ENCODE measurements around the gene LRRC27. TPM values are rescaled to one million over a fixed set of nuclear protein-coding genes. Genes with fewer than 3 reads are reported as not detected.
A peak's percentile ranks its signal among the peaks of the same experiment; 100 is the strongest.

Gene LRRC27
- total RNA-seq, 4 donors from 2014 or later = 5.9 to 69.5 (median 8.3) TPM; not detected in 1

GRCh38 chr10:132297526-132297925 is 34.5 kb upstream of the LRRC27 start:
- Histone ChIP-seq H3K36me3 (no peaks in the 10 kb centered on the region), H3K27me3 (no peaks in the 10 kb centered on the region), H3K4me3 (no peak overlapping the region), H3K4me1 (peaks cover 0 to 3% (median 0%) of the 10 kb centered on the region in 4 donors), H3K9me3 (no peaks in the 10 kb centered on the region), H3K27ac (no peak overlapping the region)
- intact Hi-C loops (cut with DNase I; ENCODE audit: low total_unique reads) = no loop called here
- in situ Hi-C loops (cut with MboI; ENCODE audit: low pct_ligation_motif_present in 1 of 4, low pct_unique_long_range_greater_than_20kb in 1 of 4, low sequenced_read_pairs in 3 of 4) = no loop called here
- DNase-seq = no peak
- WGBS, 2 donors (ENCODE audit: low coverage in 1 of 2) = 62% methylated on average over 9 of the region's 9 CpGs; no CpG with 5 or more reads in 1 of the 2 donors
- TF ChIP-seq POLR2A (IDR thresholded peaks at IDR 0.05) (no peak), CTCF (IDR thresholded peaks at IDR 0.05) (no peak), POLR2AphosphoS5 (IDR thresholded peaks at IDR 0.05) (no peak)

GRCh38 chr10:132298038-132298881 is 33.7 kb upstream of the LRRC27 start:
- intact Hi-C loops (cut with DNase I; ENCODE audit: low total_unique reads) = no loop called here
- TF ChIP-seq POLR2AphosphoS5 (IDR thresholded peaks at IDR 0.05) (no peak), CTCF (IDR thresholded peaks at IDR 0.05) (no peak), EP300 (IDR thresholded peaks at IDR 0.05; ENCODE audit: low read depth) (no peak), POLR2A (IDR thresholded peaks at IDR 0.05) (no peak)
- no peaks in the 10 kb centered on the region for H3K9me3 ChIP-seq

GRCh38 chr10:132299371-132300336 is 32.3 kb upstream of the LRRC27 start:
- intact Hi-C loops (cut with DNase I; ENCODE audit: low total_unique reads) = no loop called here
- DNase-seq = peak; percentile 1

More at GRCh38 chr10:132298038-132298881, 33.7 kb upstream of the LRRC27 start:
- no peaks in the 10 kb centered on the region for H3K36me3 ChIP-seq
- H3K27me3 ChIP-seq = no peaks in the 10 kb centered on the region
- no peak overlapping the region for H3K4me3 ChIP-seq
- H3K27ac ChIP-seq = no peak overlapping the region
- in situ Hi-C loops (cut with MboI; ENCODE audit: low pct_ligation_motif_present in 1 of 4, low pct_unique_long_range_greater_than_20kb in 1 of 4, low sequenced_read_pairs in 3 of 4) = no loop called here
- H3K4me1 ChIP-seq = peaks cover 0 to 3% (median 0%) of the 10 kb centered on the region in 4 donors
- DNase-seq = no peak
- 81% methylated on average over 26 of the region's 28 CpGs; no CpG with 5 or more reads in 1 of the 2 donors for WGBS, 2 donors (ENCODE audit: low coverage in 1 of 2)

More at GRCh38 chr10:132299371-132300336, 32.3 kb upstream of the LRRC27 start:
- TF ChIP-seq POLR2AphosphoS5 (IDR thresholded peaks at IDR 0.05) = no peak
- TF ChIP-seq CTCF (IDR thresholded peaks at IDR 0.05) = no peak
- no peak for TF ChIP-seq POLR2A (IDR thresholded peaks at IDR 0.05)
- no peak for TF ChIP-seq EP300 (IDR thresholded peaks at IDR 0.05; ENCODE audit: low read depth)
- Histone ChIP-seq H3K27ac (no peak overlapping the region), H3K9me3 (no peaks in the 10 kb centered on the region), H3K4me1 (no peaks in the 10 kb centered on the region), H3K27me3 (no peaks in the 10 kb centered on the region), H3K4me3 (no peak overlapping the region), H3K36me3 (no peaks in the 10 kb centered on the region)
- in situ Hi-C loops (cut with MboI; ENCODE audit: low pct_ligation_motif_present in 1 of 4, low pct_unique_long_range_greater_than_20kb in 1 of 4, low sequenced_read_pairs in 3 of 4) = no loop called here
- WGBS, 2 donors (ENCODE audit: low coverage in 1 of 2) = 92 to 95% methylated on average over 7 to 31 of the region's 34 CpGs

All from transverse colon (tissue), 4 donors.